HCT116 (cell line): ENCODE measurements around the gene TMEM222. TPM values are rescaled to one million over a fixed set of nuclear protein-coding genes. Genes with fewer than 3 reads are reported as not detected.

Experiments used
- ATAC-seq: fragments of 200-7000 bp; cut with Tn5 transposase; 2 replicates; pipeline ENCODE4 v1.9.1; 2020; ENCODE audit warnings: mild to moderate bottlenecking, moderate library complexity
- BruUV-seq: library from RNA; stranded (reverse); fragments of 400-500 nt; replicated peaks from 2 replicates; lab custom pipeline; 2021; lab: Mats Ljungman, UMichigan
- CTCF ChIA-PET: fragments of 300-600 bp; sonication (Branson Sonifier 250); formaldehyde crosslinking; loops from one replicate; lab custom pipeline; 2021; ENCODE audit warnings: antibody characterized with exemption; lab: Charles Lee
- POLR2A ChIA-PET: fragments of 300-600, 350-600 bp; sonication (Branson Sonifier 250); formaldehyde crosslinking; loops from one replicate; lab custom pipeline; 2021; ENCODE audit warnings: antibody characterized with exemption; lab: Charles Lee
- RAD21 ChIA-PET, 2 experiments: fragments of 300-600 bp; sonication (Branson Sonifier 250); formaldehyde crosslinking; loops; one replicate each; lab custom pipeline; 2023; ENCODE audit warnings: low total read pairs in 2 of 2; ENCODE audit not compliant: uncharacterized antibody in 2 of 2, unreplicated experiment in 2 of 2, low non-redundant PET in 1 of 2; lab: Charles Lee
- DNase-seq: peaks from one replicate; pipeline ENCODE4 v3.0.0-alpha.2; 2010; ENCODE audit warnings: low read depth, low spot score
- H2AFZ ChIP-seq: fragments of 200-600 bp; shearing (Covaris generic), sonication (generic); 2 replicates; pipeline ENCODE4 v1.6.1; 2017; ENCODE audit warnings: low read depth, mixed run types, mixed read lengths, antibody characterized with exemption, low read length; ENCODE audit not compliant: poor library complexity, severe bottlenecking
- H3K27ac ChIP-seq: 2 replicates; pipeline ENCODE4 v1.5.1; 2012; ENCODE audit warnings: low read depth, low read length
- H3K27me3 ChIP-seq: fragments of 200-600 bp; sonication (generic); 2 replicates; pipeline ENCODE4 v1.6.1; 2016; ENCODE audit warnings: mixed run types, low read length, mixed read lengths; ENCODE audit not compliant: insufficient read depth
- H3K36me3 ChIP-seq, 2 experiments: fragments of 200-500 bp in 1 of 2; fragments of 200-600 bp in 1 of 2; sonication (Bioruptor generic) in 1 of 2; sonication (generic) in 1 of 2; 2 replicates each; pipeline versions ENCODE4 v1.5.1 to v1.6.1; 2014 to 2016; ENCODE audit warnings: low read length in 2 of 2, inconsistent platforms in 1 of 2, mixed read lengths in 1 of 2, mixed run types in 1 of 2; ENCODE audit not compliant: insufficient read depth in 2 of 2, control insufficient read depth in 1 of 2
- H3K4me1 ChIP-seq, 2 experiments: fragments of 200-600 bp in 1 of 2; sonication (generic) in 1 of 2; 2 replicates each; pipeline versions ENCODE4 v1.5.1 to v1.6.1; 2012 to 2017; ENCODE audit warnings: low read length in 2 of 2, inconsistent platforms in 1 of 2, mild to moderate bottlenecking in 1 of 2, mixed read lengths in 1 of 2, mixed run types in 1 of 2, moderate library complexity in 1 of 2; ENCODE audit not compliant: insufficient read depth in 2 of 2, control insufficient read depth in 1 of 2
- H3K4me2 ChIP-seq: fragments of 200-600 bp; sonication (generic); 2 replicates; pipeline ENCODE4 v1.6.1; 2017; ENCODE audit warnings: mixed run types, low read length, mixed read lengths
- H3K4me3 ChIP-seq, 2 experiments: fragments of 200-600 bp in 1 of 2; sonication (generic) in 1 of 2; replicated peaks in 1 of 2; 2 replicates each; pipeline ENCODE4 v1.5.1; 2011 to 2016; ENCODE audit warnings: low read length in 2 of 2, control low read depth in 1 of 2, low read depth in 1 of 2, mild to moderate bottlenecking in 1 of 2, mixed read lengths in 1 of 2, mixed run types in 1 of 2
- H3K79me2 ChIP-seq: fragments of 200-600 bp; sonication (generic); 2 replicates; pipeline ENCODE4 v1.6.1; 2017; ENCODE audit warnings: mild to moderate bottlenecking, mixed run types, low read length, moderate library complexity, mixed read lengths; ENCODE audit not compliant: insufficient read depth
- H3K9ac ChIP-seq: fragments of 200-600 bp; sonication (generic); 2 replicates; pipeline ENCODE4 v1.6.1; 2016; ENCODE audit warnings: low read length, mixed read lengths
- H3K9me2 ChIP-seq: fragments of 200-600 bp; sonication (generic), shearing (Covaris generic); 2 replicates; pipeline ENCODE4 v1.6.1; 2017; ENCODE audit warnings: mixed run types, mild to moderate bottlenecking, moderate library complexity; ENCODE audit not compliant: insufficient read depth
- H3K9me3 ChIP-seq, 2 experiments: fragments of 200-500 bp in 1 of 2; fragments of 200-600 bp in 1 of 2; sonication (Bioruptor generic) in 1 of 2; sonication (generic) in 1 of 2; 2 replicates each; pipeline ENCODE4 v1.6.1; 2014 to 2017; ENCODE audit warnings: low read length in 2 of 2, mixed read lengths in 2 of 2, inconsistent platforms in 1 of 2, low read depth in 1 of 2, mild to moderate bottlenecking in 1 of 2, mixed run types in 1 of 2, moderate library complexity in 1 of 2; ENCODE audit not compliant: control insufficient read depth in 1 of 2, insufficient read depth in 1 of 2
- H4K20me1 ChIP-seq: fragments of 200-600 bp; sonication (generic), shearing (Covaris generic); 2 replicates; pipeline ENCODE4 v1.6.1; 2017; ENCODE audit warnings: mixed run types, mild to moderate bottlenecking, moderate library complexity; ENCODE audit not compliant: insufficient read depth
- CBX3 ChIP-seq: IDR thresholded peaks from 2 replicates; pipeline ENCODE4 v1.6.1; 2012; ENCODE audit warnings: low read depth
- CEBPB ChIP-seq: IDR thresholded peaks from 2 replicates; pipeline ENCODE4 v1.6.1; 2012; ENCODE audit warnings: low read depth
- EGR1 ChIP-seq: IDR thresholded peaks from 2 replicates; pipeline ENCODE4 v1.6.1; 2012; ENCODE audit warnings: low read depth
- EZH2 ChIP-seq: fragments of 200-600 bp; sonication (generic); IDR thresholded peaks from 2 replicates; pipeline ENCODE4 v1.6.1; 2017; ENCODE audit warnings: antibody characterized with exemption, mixed run types
- FOSL1 ChIP-seq: IDR thresholded peaks from 2 replicates; pipeline ENCODE4 v1.6.1; 2012; ENCODE audit warnings: low read depth
- JUND ChIP-seq: IDR thresholded peaks from 2 replicates; pipeline ENCODE4 v1.6.1; 2012
- RAD21 ChIP-seq: IDR thresholded peaks from 2 replicates; pipeline ENCODE4 v1.6.1; 2012; ENCODE audit warnings: low read depth, mild to moderate bottlenecking
- SP1 ChIP-seq: IDR thresholded peaks from 2 replicates; pipeline ENCODE4 v1.6.1; 2012; ENCODE audit warnings: low read depth
- SRF ChIP-seq: IDR thresholded peaks from 2 replicates; pipeline ENCODE4 v1.6.1; 2012; ENCODE audit warnings: low read depth
- ZBTB33 ChIP-seq: IDR thresholded peaks from 2 replicates; pipeline ENCODE4 v1.6.1; 2011; ENCODE audit warnings: mild to moderate bottlenecking, low read length, moderate library complexity; ENCODE audit not compliant: insufficient replicate concordance; ENCODE audit errors: extremely low read depth
- ZFX ChIP-seq: fragments of 450-650 bp; IDR thresholded peaks from 2 replicates; pipeline ENCODE4 v1.6.1; 2017
- ZNF274 ChIP-seq: fragments of 200-500 bp; sonication (Bioruptor generic); IDR thresholded peaks from 2 replicates; pipeline ENCODE4 v1.6.1; 2014; ENCODE audit warnings: mild to moderate bottlenecking, low read depth, low read length, inconsistent platforms
- intact Hi-C: fragments of 100-400 bp; cut with micrococcal nuclease; formaldehyde crosslinking; loops from 2 replicates; pipeline ENCODE4 v1.10.0; 2022
- total RNA-seq: library from RNA; stranded (reverse); gene quantifications from one replicate; pipeline ENCODE4 v1.2.1, GENCODE V29; 2021; ENCODE audit not compliant: unreplicated experiment
- TF ChIP-seq, protein P1 (sequence below): IDR thresholded peaks from 2 replicates; pipeline ENCODE4 v1.6.1; 2012

The TMEM222 gene
- total RNA-seq, 1 experiment from 2014 or later = 32.8 TPM

DNA sequence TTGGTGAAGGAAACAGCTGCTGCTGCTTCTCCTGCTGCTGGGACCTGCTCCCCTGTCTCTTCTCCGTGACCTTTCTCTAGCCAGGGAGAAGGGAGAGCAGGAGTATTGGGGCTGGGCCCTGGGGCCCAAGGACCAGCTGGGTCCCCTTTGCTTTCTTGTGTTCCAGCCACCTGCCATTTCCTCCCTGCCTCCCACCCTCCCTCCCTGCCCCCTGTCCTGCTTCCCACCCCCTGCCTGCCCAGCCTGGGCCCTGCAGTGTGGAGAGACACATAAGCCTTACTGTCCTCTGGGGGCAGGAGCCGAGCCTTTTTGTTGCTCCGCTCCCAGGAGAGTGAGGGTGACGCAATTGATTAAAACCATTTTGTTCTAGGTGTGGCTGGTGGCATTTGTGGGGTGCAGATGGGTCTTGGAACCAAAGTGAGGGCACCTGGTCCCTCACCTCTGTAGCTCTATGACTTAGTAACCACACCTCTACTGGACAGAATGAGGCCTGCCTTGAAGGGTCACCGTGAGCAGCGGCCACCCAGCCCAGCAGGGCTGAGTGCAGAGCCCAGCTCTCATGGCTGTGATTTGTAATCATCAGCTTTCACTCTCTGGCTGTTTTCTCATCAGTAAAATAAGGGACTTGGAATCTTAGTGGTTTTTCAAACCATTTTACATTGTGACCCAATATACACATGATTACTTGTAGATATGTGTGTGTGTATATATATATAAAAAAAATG, 13.9 kb upstream of the TMEM222 start:
- ChIA-PET CTCF (interaction anchor here (0.9 to 2.8 kb wide), 7 partner anchors 9 to 211 kb away, joined by 3 to 11 read pairs (median 3); no protein-coding TSS in a partner anchor), POLR2A (interaction anchor here (1.6 kb wide), 1 partner anchor 75 kb away, joined by 4 read pairs; the partner anchor contains the start of gene CD164L2), RAD21 (no interaction called here)
- H3K9ac ChIP-seq = no peak overlapping the region
- intact Hi-C loops = no loop called here
- H3K4me2 ChIP-seq = no peak overlapping the region
- no peaks in the 10 kb centered on the region for H3K79me2 ChIP-seq
- DNase-seq (no peak), ATAC-seq (no peak)
- no peaks in the 10 kb centered on the region for H3K27me3 ChIP-seq
- H3K9me2 ChIP-seq = no peaks in the 10 kb centered on the region
- no peak overlapping the region for H2AFZ ChIP-seq
- peaks cover 6 to 12% of the 10 kb centered on the region in 2 experiments; a peak in 3 of 4 replicates for H3K4me1 ChIP-seq
- BruUV-seq = no TSS peak
- no peak overlapping the region for H3K4me3 ChIP-seq
- H4K20me1 ChIP-seq = no peaks in the 10 kb centered on the region
- H3K36me3 ChIP-seq = no peaks in the 10 kb centered on the region
- no peak overlapping the region for H3K27ac ChIP-seq
- TF ChIP-seq ZBTB33 (no peak), SRF (no peak), ZNF274 (no peak), CEBPB (no peak)
- H3K9me3 ChIP-seq = no peaks in the 10 kb centered on the region

DNA sequence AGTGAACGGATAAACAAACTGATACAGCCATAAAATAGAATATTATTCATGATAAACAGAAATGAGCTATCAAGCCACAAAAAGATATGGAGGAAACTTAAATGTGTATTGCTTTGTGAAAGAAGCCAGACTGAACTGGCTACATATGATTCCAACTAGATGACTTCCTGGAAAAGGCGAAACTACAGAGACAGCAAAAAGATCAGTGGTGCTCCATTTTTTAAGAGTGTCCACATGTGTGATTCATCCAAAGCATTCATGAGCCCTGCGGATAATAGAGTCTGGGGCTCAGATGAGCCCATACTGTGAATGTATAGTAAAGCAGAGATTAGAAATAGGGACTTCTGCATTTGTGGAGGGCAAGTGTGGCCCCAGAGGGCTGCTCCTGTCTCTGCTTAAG, 7.8 kb upstream of the TMEM222 start:
- Histone ChIP-seq H3K9me3 (no peaks in the 10 kb centered on the region), H3K4me3 (no peak overlapping the region), H3K4me2 (no peak overlapping the region), H3K79me2 (no peaks in the 10 kb centered on the region), H3K27me3 (no peaks in the 10 kb centered on the region), H3K27ac (no peak overlapping the region), H4K20me1 (no peaks in the 10 kb centered on the region), H3K36me3 (no peaks in the 10 kb centered on the region), H3K4me1 (peaks cover 0 to 4% of the 10 kb centered on the region in 2 experiments; a peak in 1 of 4 replicates), H2AFZ (no peak overlapping the region), H3K9ac (no peak overlapping the region), H3K9me2 (no peaks in the 10 kb centered on the region)
- DNase-seq = no peak
- RAD21 ChIA-PET = no interaction called here
- intact Hi-C loops = loop anchor here (5.0 kb wide), 1 partner anchor 348 kb away; no protein-coding TSS in a partner anchor
- CTCF ChIA-PET = interaction anchor here (1.3 kb wide), 1 partner anchor 18 kb away, joined by 3 read pairs; no protein-coding TSS in a partner anchor
- POLR2A ChIA-PET = interaction anchor here (0.7 kb wide), 1 partner anchor 78 kb away, joined by 3 read pairs; the partner anchor contains the start of gene GPR3
- TF ChIP-seq SP1 (no peak), SRF (no peak), EZH2 (no peak), ZBTB33 (no peak), FOSL1 (no peak), EGR1 (no peak), JUND (no peak), CBX3 (no peak), ZFX (no peak), RAD21 (no peak), ZNF274 (no peak), CEBPB (no peak)
- TF ChIP-seq, protein P1, sequence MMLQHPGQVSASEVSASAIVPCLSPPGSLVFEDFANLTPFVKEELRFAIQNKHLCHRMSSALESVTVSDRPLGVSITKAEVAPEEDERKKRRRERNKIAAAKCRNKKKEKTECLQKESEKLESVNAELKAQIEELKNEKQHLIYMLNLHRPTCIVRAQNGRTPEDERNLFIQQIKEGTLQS = no peak
- BruUV-seq = no TSS peak
- ATAC-seq = no peak
